CD8-positive, alpha-beta memory T cell (primary cell): Measurements from ENCODE around the gene MS4A8. TPM values are rescaled to one million over a fixed set of nuclear protein-coding genes. Genes with fewer than 3 reads are reported as not detected.

Source experiments
- CTCF ChIA-PET: fragments of 350-600 bp; sonication (Branson Sonifier 250); formaldehyde crosslinking; loops from one replicate; lab custom pipeline; 2021; ENCODE audit warnings: antibody characterized with exemption; lab: Charles Lee
- POLR2A ChIA-PET: fragments of 350-600 bp; sonication (Branson Sonifier 250); formaldehyde crosslinking; loops from one replicate; lab custom pipeline; 2021; ENCODE audit warnings: antibody characterized with exemption; lab: Charles Lee
- DNase-seq, 5 donors: peaks; one replicate each; pipeline versions ENCODE4 v3.0.0 to v3.0.0-alpha.2; 2020 to 2022; ENCODE audit warnings: mixed read lengths in 1 of 5
- H3K27ac ChIP-seq: one replicate; pipeline ENCODE4 v1.7.0; 2013; ENCODE audit warnings: low read depth, mild to moderate bottlenecking, low read length, moderate library complexity
- H3K27me3 ChIP-seq: 2 replicates; pipeline ENCODE4 v1.7.0; 2013; ENCODE audit warnings: low read length, mild to moderate bottlenecking; ENCODE audit not compliant: insufficient read depth, poor library complexity, severe bottlenecking
- H3K36me3 ChIP-seq: 2 replicates; pipeline ENCODE4 v1.7.0; 2013; ENCODE audit warnings: mild to moderate bottlenecking, low read length, moderate library complexity; ENCODE audit not compliant: insufficient read depth
- H3K4me1 ChIP-seq: 2 replicates; pipeline ENCODE4 v1.7.0; 2013; ENCODE audit warnings: mild to moderate bottlenecking, low read length, moderate library complexity; ENCODE audit not compliant: insufficient read depth
- H3K4me3 ChIP-seq: 2 replicates; pipeline ENCODE4 v1.7.0; 2013; ENCODE audit warnings: mild to moderate bottlenecking, low read length
- H3K9me3 ChIP-seq: 2 replicates; pipeline ENCODE4 v1.7.0; 2013; ENCODE audit warnings: mild to moderate bottlenecking, low read length
- H3K27ac Mint-ChIP-seq, 8 donors: one replicate each; pipeline ENCODE4 v1.8.0; 2020 to 2021; ENCODE audit warnings: mixed read lengths in 8 of 8, mild to moderate bottlenecking in 6 of 8, inconsistent platforms in 3 of 8, moderate library complexity in 3 of 8
- H3K27me3 Mint-ChIP-seq, 2 donors: one replicate each; pipeline ENCODE4 v1.8.0; 2020 to 2021; ENCODE audit warnings: mixed read lengths in 2 of 2, mild to moderate bottlenecking in 1 of 2, moderate library complexity in 1 of 2
- H3K36me3 Mint-ChIP-seq, 3 donors: one replicate each; pipeline ENCODE4 v1.8.0; 2020 to 2021; ENCODE audit warnings: mixed read lengths in 3 of 3, inconsistent platforms in 1 of 3, mild to moderate bottlenecking in 1 of 3
- H3K4me1 Mint-ChIP-seq, 3 donors: one replicate each; pipeline ENCODE4 v1.8.0; 2020 to 2021; ENCODE audit warnings: mixed read lengths in 3 of 3, inconsistent platforms in 1 of 3, mild to moderate bottlenecking in 1 of 3
- H3K4me3 Mint-ChIP-seq, 7 donors: one replicate each; pipeline ENCODE4 v1.8.0; 2020 to 2021; ENCODE audit warnings: mixed read lengths in 7 of 7, mild to moderate bottlenecking in 6 of 7, moderate library complexity in 4 of 7, inconsistent platforms in 2 of 7
- H3K9me3 Mint-ChIP-seq, 5 donors: one replicate each; pipeline ENCODE4 v1.8.0; 2020 to 2022; ENCODE audit warnings: mixed read lengths in 5 of 5, mild to moderate bottlenecking in 3 of 5, moderate library complexity in 2 of 5, inconsistent platforms in 1 of 5
- polyA plus RNA-seq: library from polyadenylated mRNA; unstranded; fragments of 300-500 nt; fragmentation: Illumina TruSeq; gene quantifications from one replicate; pipeline ENCODE4 v1.2.3, GENCODE V29; 2021
- total RNA-seq, 2 experiments: library from RNA; stranded (reverse); gene quantifications; one replicate each; pipeline ENCODE4 v1.2.3, GENCODE V29; 2021

The MS4A8 gene
- total and polyA plus RNA-seq, 3 experiments from 2014 or later, result not detected

- no peak overlapping the region for H3K27ac ChIP-seq
- no peaks in the 10 kb centered on the region for H3K4me1 ChIP-seq
- peaks cover 0 to 2% (median 0%) of the 10 kb centered on the region in 5 donors for H3K9me3 Mint-ChIP-seq
- H3K36me3 Mint-ChIP-seq, result no peaks in the 10 kb centered on the region
- peaks cover 7 to 37% of the 10 kb centered on the region in 2 donors for H3K27me3 Mint-ChIP-seq
- CTCF ChIA-PET, result no interaction called here
- no peaks in the 10 kb centered on the region for H3K27me3 ChIP-seq
- no peak overlapping the region for H3K4me3 Mint-ChIP-seq
- H3K36me3 ChIP-seq, result no peaks in the 10 kb centered on the region
- no peak overlapping the region for H3K4me3 ChIP-seq
- POLR2A ChIA-PET, result no interaction called here
- H3K27ac Mint-ChIP-seq, result no peak overlapping the region
- H3K9me3 ChIP-seq, result no peaks in the 10 kb centered on the region
- H3K4me1 Mint-ChIP-seq, result no peaks in the 10 kb centered on the region
- DNase-seq, result no peak
Measured at GRCh38 chr11:60691661-60692060, 7.8 kb upstream of the MS4A8 start.

- no peak for DNase-seq
- ChIA-PET POLR2A (no interaction called here), CTCF (no interaction called here)
- Histone ChIP-seq H3K4me1 (no peaks in the 10 kb centered on the region), H3K27me3 (no peaks in the 10 kb centered on the region), H3K27ac (no peak overlapping the region), H3K36me3 (no peaks in the 10 kb centered on the region), H3K9me3 (no peaks in the 10 kb centered on the region), H3K4me3 (no peak overlapping the region)
- no peaks in the 10 kb centered on the region for H3K36me3 Mint-ChIP-seq
- H3K9me3 Mint-ChIP-seq, result no peaks in the 10 kb centered on the region
- H3K4me3 Mint-ChIP-seq, result no peak overlapping the region
- H3K27ac Mint-ChIP-seq, result no peak overlapping the region
- peaks cover 1 to 8% of the 10 kb centered on the region in 2 donors for H3K27me3 Mint-ChIP-seq
- H3K4me1 Mint-ChIP-seq, result no peaks in the 10 kb centered on the region
Measured at GRCh38 chr11:60699936-60700335, 524 bp downstream of the MS4A8 start.

GRCh38 chr11:60700689-60701468 lies 1.5 kb downstream of the MS4A8 start:
- H3K4me3 Mint-ChIP-seq, result no peak overlapping the region
- no peak overlapping the region for H3K27ac Mint-ChIP-seq
- Histone ChIP-seq H3K4me1 (no peaks in the 10 kb centered on the region), H3K9me3 (no peaks in the 10 kb centered on the region), H3K36me3 (no peaks in the 10 kb centered on the region), H3K27me3 (no peaks in the 10 kb centered on the region), H3K27ac (no peak overlapping the region), H3K4me3 (no peak overlapping the region)
- no peaks in the 10 kb centered on the region for H3K4me1 Mint-ChIP-seq
- no peaks in the 10 kb centered on the region for H3K9me3 Mint-ChIP-seq
- peaks cover 1 to 11% of the 10 kb centered on the region in 2 donors for H3K27me3 Mint-ChIP-seq
- DNase-seq, result no peak
- ChIA-PET POLR2A (no interaction called here), CTCF (no interaction called here)
- H3K36me3 Mint-ChIP-seq, result no peaks in the 10 kb centered on the region

GRCh38 chr11:60701469-60701818 lies 2.0 kb downstream of the MS4A8 start:
- DNase-seq, result no peak
- Histone ChIP-seq H3K4me1 (no peaks in the 10 kb centered on the region), H3K27ac (no peak overlapping the region), H3K36me3 (no peaks in the 10 kb centered on the region), H3K9me3 (no peaks in the 10 kb centered on the region), H3K27me3 (no peaks in the 10 kb centered on the region), H3K4me3 (no peak overlapping the region)
- POLR2A ChIA-PET, result no interaction called here
- CTCF ChIA-PET, result no interaction called here
- Mint-ChIP-seq H3K9me3 (no peaks in the 10 kb centered on the region), H3K36me3 (no peaks in the 10 kb centered on the region), H3K27ac (no peak overlapping the region), H3K4me3 (no peak overlapping the region), H3K27me3 (peaks cover 0 to 10% of the 10 kb centered on the region in 2 donors), H3K4me1 (no peaks in the 10 kb centered on the region)

- no peak overlapping the region for H3K4me3 Mint-ChIP-seq
- H3K9me3 ChIP-seq, result no peaks in the 10 kb centered on the region
- no peaks in the 10 kb centered on the region for H3K9me3 Mint-ChIP-seq
- no peaks in the 10 kb centered on the region for H3K36me3 Mint-ChIP-seq
- no peaks in the 10 kb centered on the region for H3K4me1 Mint-ChIP-seq
- no peaks in the 10 kb centered on the region for H3K36me3 ChIP-seq
- H3K4me1 ChIP-seq, result no peaks in the 10 kb centered on the region
- CTCF ChIA-PET, result no interaction called here
- POLR2A ChIA-PET, result no interaction called here
- no peak overlapping the region for H3K4me3 ChIP-seq
- H3K27me3 ChIP-seq, result no peaks in the 10 kb centered on the region
- H3K27ac ChIP-seq, result no peak overlapping the region
- DNase-seq, result no peak
- H3K27me3 Mint-ChIP-seq, result peaks cover 0 to 19% of the 10 kb centered on the region in 2 donors
- H3K27ac Mint-ChIP-seq, result no peak overlapping the region
Measured at GRCh38 chr11:60703374-60703773, 4.0 kb downstream of the MS4A8 start.

- no peaks in the 10 kb centered on the region for H3K9me3 Mint-ChIP-seq
- Histone ChIP-seq H3K36me3 (no peaks in the 10 kb centered on the region), H3K4me1 (no peaks in the 10 kb centered on the region), H3K27ac (no peak overlapping the region), H3K4me3 (no peak overlapping the region), H3K9me3 (no peaks in the 10 kb centered on the region), H3K27me3 (no peaks in the 10 kb centered on the region)
- ChIA-PET POLR2A (no interaction called here), CTCF (no interaction called here)
- H3K27me3 Mint-ChIP-seq, result peaks cover 0 to 19% of the 10 kb centered on the region in 2 donors
- DNase-seq, result no peak
- no peaks in the 10 kb centered on the region for H3K36me3 Mint-ChIP-seq
- H3K4me1 Mint-ChIP-seq, result no peaks in the 10 kb centered on the region
- no peak overlapping the region for H3K27ac Mint-ChIP-seq
- H3K4me3 Mint-ChIP-seq, result no peak overlapping the region
Measured at GRCh38 chr11:60705895-60706294, 6.5 kb downstream of the MS4A8 start.

- Mint-ChIP-seq H3K36me3 (no peaks in the 10 kb centered on the region), H3K4me1 (no peaks in the 10 kb centered on the region)
Measured at GRCh38 chr11:60706931-60707330, 7.5 kb downstream of the MS4A8 start.

GRCh38 chr11:60710482-60710881 lies 11.1 kb downstream of the MS4A8 start:
- ChIA-PET POLR2A (no interaction called here), CTCF (no interaction called here)
- H3K27me3 ChIP-seq, result no peaks in the 10 kb centered on the region
- H3K27ac Mint-ChIP-seq, result no peak overlapping the region
- no peak overlapping the region for H3K4me3 ChIP-seq
- H3K4me1 Mint-ChIP-seq, result no peaks in the 10 kb centered on the region
- peaks cover 7 to 30% of the 10 kb centered on the region in 2 donors for H3K27me3 Mint-ChIP-seq
- no peaks in the 10 kb centered on the region for H3K36me3 ChIP-seq
- no peaks in the 10 kb centered on the region for H3K9me3 Mint-ChIP-seq
- H3K36me3 Mint-ChIP-seq, result peaks cover 0 to 1% (median 0%) of the 10 kb centered on the region in 3 donors
- H3K9me3 ChIP-seq, result no peaks in the 10 kb centered on the region
- no peaks in the 10 kb centered on the region for H3K4me1 ChIP-seq
- H3K27ac ChIP-seq, result no peak overlapping the region
- no peak for DNase-seq
- H3K4me3 Mint-ChIP-seq, result no peak overlapping the region

More at GRCh38 chr11:60706931-60707330, 7.5 kb downstream of the MS4A8 start:
- H3K9me3 ChIP-seq, result no peaks in the 10 kb centered on the region
- no peak overlapping the region for H3K4me3 Mint-ChIP-seq
- H3K27me3 ChIP-seq, result no peaks in the 10 kb centered on the region
- POLR2A ChIA-PET, result no interaction called here
- H3K9me3 Mint-ChIP-seq, result no peaks in the 10 kb centered on the region
- CTCF ChIA-PET, result no interaction called here
- no peak for DNase-seq
- H3K27ac ChIP-seq, result no peak overlapping the region
- no peaks in the 10 kb centered on the region for H3K4me1 ChIP-seq
- H3K36me3 ChIP-seq, result no peaks in the 10 kb centered on the region
- H3K27ac Mint-ChIP-seq, result no peak overlapping the region
- H3K4me3 ChIP-seq, result no peak overlapping the region
- peaks cover 7 to 19% of the 10 kb centered on the region in 2 donors for H3K27me3 Mint-ChIP-seq
